Stimulated activated CD4-positive, alpha-beta T cell treated with anti-CD3 and anti-CD28 coated beads, Interleukin-12 subunit alpha, Interleukin-12 subunit beta, amount 100 ng/mL, for 4 hours (primary cell): Measurements from ENCODE around the gene SLC5A11.

ENCODE experiments used
- DNase-seq: peaks from one replicate; pipeline ENCODE4 v3.0.0-alpha.2; 2020

The SLC5A11 gene

DNA sequence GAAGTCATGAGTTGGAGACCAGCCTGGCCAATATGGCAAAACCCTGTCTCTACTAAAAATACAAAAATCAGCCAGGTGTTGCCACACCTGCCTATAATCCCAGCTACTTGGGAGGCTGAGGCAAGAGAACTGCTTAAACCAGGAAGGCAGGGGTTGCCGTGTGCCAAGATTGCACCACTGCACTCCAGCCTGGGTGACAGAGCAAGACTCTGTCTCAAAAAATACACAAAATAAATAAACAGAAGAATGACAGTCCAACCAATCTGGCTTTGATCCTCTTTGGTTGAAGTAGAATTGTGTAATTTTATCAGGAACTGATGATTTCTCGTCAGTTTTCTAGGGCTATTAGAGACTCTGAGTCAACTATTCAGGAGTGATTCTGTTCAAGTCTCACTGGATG, 79.4 kb downstream of the SLC5A11 start:
- no peak for DNase-seq

DNA sequence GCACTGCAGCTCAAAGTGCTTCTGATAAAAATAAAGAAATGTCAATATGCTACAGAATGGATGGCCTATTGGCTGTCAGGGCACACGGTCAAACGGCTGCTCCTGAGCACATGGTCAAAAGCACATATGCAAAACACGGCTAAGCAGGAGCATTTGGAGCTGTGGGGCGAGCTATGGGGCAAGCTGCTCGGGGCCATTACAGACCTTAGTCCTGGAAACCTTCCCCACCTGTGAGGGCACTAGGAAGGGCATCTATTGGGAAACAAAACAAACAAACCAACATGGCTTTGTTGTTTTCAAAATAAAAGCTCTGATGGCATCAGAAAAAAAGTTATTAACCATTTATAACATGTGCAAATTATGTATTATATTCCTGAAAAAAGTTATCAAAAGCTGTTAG, 83.6 kb downstream of the SLC5A11 start:
- DNase-seq: no peak

DNA sequence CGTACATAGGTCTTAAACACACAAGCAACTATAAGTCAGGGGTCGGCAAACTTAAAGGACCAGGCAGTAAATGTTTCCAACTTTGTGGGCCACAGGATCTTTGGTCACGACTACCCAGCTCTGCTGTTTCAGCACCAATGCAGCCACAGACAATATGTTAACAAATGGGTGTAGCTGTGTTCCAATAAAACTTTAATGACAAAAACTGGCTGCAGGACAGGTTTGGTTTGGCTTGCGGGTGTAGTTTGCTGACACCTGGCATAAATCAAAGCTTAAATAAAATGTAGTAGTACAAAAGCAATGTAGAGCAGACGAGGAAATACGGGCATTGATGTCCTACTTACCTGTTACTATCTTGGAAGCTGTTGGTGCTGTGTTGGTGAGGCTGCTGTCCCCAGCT, 84.7 kb downstream of the SLC5A11 start:
- no peak for DNase-seq

DNA sequence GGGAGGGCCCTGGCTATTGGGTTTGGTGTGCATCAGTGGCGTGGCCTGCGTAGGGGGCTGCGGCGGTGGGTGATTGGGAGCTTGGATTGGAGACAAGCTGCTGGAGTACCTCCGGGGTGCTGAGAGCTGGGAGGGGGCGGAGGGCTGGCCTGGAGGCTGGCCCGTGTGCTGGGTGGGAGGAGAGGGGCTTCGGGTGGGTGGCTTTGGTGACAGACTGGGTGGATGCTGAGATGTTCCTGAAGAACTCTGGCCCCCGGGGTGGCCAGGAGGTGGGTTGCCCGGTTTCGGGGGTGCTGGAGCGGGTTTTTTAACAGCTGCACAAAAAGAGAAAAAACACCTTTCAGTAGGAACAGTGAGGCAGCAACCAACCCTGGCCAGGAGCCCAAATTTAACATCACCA, 85.3 kb downstream of the SLC5A11 start:
- DNase-seq: no peak

DNA sequence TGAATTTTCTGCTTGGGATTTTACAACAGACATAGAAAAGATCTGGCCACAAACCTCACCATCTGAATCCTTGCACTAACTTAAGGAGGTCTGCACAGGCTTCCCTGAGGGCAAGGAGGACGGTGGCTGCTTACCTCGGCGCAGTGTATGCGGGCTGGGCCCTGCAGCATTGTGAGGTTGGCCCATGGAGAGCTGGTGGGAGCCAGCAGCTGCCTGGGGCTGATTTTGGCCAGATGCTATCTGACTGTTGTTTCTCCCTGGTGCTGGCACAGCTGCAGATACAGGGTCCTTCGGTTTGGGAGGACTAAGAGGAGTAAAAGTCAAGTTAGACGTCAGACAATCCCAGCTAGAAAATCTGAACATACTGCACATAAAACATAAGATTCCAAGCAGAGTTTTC, 89.6 kb downstream of the SLC5A11 start:
- DNase-seq: no peak

DNA sequence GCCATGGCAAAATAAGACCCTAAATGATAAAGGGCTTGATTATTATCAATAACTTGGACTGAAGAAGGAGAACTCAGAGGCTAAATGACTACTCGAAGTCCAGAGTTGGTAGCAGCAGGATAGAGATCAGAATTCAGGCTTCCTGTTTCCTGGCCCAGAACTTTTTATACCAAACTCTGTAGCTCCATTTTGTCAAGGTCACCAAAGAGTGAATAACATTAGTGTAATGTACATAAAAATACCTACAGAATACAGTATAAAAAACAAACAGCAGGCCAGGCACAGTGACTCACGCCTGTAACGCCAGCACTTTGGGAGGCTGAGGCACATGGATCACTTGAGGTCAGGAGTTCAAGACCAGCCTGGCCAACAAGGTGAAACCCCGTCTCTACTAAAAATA, 90.4 kb downstream of the SLC5A11 start:
- no peak for DNase-seq

DNA sequence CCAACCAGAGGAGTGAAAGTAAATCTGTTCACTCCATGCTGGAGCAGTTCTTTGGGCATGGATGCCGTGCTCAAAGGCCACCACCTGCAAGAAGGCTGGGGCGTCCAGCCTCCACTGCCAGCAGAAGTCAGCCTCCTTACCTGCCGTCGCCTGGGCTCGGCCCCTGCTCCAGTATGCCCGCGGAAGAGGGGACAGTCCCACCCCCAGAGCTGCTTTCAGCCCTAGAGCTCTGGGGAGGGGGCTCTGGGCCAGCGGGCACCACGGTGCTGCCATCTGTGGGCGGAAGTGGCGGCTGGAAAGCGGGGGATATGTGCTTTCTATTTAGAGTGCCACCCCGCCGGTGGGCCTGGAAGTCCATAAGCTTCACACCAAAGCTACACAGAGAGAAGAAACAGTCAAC, 93.5 kb downstream of the SLC5A11 start:
- no peak for DNase-seq

DNA sequence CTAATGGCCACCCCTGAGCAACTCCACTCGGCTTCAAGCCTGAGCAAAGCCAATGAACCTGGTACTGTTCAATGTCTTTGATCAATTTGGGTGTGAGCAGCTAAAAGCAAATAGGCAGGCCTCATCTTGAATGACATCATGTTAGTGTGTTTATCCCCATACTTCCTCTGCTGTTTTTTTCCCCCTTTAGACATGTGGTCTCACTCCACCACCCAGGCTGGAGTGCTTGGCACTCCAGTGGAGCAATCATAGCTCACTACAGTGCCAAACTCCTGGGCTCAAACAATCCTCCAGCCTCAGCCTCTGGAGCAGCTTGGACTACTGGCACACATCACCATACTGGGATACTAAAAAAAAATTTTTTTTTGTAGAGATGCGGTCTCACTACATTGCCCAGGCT, 94.0 kb downstream of the SLC5A11 start:
- DNase-seq: no peak

DNA sequence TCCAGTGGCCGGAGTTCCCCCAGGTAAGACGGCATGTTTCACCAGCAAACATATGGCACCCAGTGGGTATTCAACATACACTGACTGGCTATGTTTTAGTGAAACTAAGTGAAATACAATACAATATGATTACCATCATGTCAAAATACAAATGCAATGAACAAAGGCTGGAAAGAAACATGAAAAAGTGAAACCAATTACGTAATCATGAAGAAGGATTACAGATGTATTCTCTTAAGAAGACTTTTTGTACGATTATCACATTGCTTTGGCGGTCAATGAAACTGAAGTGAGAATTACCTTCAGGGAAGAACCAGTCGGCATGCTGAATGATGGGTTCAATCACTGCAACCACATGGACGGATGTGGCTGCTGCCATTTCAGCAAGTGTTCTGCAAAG, 97.7 kb downstream of the SLC5A11 start:
- DNase-seq: no peak

DNA sequence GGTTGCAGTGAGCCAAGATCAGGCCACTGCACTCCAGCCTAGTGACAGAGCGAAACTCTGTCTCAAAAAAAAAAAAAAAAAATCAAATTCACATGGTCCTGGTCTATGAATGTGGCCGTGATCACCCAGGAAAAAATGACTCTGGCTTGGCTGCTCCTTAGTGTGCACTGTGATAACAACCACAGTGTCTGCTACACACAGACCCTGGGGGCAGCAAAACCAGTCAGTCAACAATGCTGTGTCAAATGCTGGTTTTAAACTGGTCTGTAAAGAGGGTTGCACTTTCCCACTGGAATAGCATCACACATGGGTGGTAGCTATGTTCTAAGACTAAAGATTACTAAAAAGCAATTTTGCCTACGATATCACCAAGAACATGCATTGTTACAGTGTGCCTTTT, 98.4 kb downstream of the SLC5A11 start:
- DNase-seq: no peak

DNA sequence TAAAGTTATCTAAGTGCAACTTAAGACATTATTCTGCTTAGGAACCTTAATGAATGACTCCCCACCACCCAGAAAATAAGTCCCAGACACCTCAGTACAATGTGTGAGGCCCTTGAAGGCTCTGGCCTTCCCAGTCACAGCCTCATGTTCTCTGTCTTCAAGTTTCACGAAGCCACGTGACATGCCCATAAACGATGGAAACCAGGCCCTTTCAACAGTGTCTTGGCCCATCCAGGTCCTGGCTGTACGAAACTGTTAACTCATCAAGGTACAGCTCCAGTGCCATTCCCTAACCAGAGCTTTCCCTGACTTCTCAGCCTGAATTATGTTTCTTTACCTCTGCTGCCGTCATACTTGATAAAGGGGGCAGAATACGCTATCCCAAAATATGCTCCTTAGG, 100.4 kb downstream of the SLC5A11 start:
- DNase-seq: no peak

DNA sequence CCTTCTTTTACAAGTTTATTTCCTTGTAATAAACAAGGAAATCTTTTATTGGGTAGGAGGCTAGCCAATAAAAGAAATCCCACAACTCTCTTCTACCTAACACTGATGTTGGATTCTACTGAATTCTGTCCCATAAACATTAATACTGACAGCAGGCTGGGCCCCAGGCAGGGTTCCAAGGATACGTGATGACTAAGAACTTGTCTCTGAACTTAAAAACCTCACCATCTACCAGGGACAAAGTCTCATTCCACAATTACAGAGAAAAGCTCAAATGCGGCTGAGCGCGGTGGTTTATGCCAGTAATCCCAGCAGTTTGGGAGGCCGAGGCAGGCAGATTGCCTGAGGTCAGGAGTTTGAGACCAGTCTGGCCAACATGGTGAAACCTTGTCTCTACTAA, 104.5 kb downstream of the SLC5A11 start:
- DNase-seq: no peak

DNA sequence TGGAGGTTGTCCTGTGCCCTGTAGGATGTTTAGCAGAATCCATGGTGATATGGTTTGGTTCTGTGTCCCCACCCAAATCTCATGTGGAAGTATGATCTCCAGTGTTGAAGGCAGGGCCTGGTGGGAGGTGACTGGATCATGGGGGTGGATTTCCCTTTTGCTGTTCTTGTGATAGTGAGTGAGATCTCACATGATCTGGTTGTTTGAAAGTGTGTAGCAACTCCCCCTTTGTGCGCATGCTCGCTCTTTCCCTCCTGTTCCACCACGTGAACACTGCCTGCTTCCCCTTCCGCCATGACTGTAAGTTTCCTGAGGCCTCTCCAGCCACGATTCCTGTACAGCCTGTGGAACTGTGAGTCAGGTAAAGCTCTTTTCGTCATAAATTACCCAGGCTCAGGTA, 107.5 kb downstream of the SLC5A11 start:
- no peak for DNase-seq

DNA sequence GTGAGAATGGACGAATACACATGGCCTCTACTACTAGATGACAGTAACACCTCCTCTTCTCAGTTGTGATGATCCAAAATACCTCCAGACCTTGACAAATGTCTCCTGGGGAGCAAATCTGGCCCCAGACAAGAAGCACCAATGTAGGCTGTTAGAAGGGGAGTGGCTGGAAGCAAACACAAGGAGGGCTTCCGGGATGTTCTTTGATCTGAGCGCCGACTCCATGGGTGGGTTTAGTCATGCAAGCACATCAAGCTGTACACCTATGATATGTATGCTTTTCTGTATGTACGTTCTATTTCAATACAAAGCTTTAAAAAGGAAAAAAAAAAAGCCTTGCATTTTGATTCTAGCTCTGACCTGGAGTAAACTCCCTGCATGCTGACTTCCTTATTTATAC, 108.0 kb downstream of the SLC5A11 start:
- no peak for DNase-seq

DNA sequence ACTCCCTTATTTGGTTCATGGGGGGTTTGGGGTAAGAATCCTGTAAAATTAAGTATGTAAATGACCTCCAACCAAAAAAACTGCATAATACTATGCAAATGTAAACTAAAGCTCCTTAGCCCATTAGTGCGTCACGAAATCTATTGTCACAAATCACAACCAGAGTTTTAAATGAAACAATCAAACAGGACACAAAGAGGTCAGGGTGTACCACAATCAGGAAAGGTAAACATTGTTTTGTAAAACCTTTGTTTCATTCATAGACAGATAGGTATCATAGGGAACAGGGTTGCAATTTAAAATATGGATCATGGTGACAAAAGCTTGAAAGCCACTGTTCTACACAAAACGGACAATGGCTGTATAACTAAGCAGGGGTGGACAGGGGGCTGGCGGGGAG, 108.4 kb downstream of the SLC5A11 start:
- no peak for DNase-seq

DNA sequence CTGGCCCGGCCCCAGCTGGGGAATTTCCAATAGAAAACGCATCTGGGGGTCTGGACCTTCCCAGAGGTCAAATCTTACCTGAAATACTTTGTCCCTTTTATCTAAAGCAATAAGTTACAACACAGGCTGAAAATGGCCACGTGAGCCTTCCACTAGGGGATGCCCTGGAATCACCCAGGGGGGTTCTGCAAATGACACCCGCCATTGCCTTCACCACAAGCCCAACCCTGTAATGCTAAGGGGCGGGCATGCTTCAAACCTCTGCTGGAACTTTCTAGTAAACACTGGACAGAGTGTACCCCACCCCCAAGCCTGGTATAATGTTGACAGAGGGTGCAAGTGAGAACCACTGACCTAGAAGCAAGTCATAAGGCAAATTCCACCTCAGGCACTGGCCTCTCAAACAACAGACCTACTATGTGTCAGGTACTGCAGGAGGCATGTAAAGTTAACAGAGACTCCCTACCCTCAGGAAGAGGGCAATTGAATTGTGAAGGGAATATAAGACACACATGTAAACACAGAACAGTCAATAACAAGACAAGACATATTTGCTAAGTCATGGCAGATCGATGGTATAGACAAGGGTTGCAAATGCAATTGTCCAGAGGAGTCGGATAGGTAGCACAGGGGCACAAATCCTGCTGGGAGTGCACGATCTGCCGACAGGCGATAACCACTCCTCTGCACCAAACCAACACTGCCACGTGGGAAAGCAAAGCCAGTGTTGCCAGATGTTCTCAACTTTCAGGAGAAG, 110.4 kb downstream of the SLC5A11 start:
- DNase-seq: no peak

DNA sequence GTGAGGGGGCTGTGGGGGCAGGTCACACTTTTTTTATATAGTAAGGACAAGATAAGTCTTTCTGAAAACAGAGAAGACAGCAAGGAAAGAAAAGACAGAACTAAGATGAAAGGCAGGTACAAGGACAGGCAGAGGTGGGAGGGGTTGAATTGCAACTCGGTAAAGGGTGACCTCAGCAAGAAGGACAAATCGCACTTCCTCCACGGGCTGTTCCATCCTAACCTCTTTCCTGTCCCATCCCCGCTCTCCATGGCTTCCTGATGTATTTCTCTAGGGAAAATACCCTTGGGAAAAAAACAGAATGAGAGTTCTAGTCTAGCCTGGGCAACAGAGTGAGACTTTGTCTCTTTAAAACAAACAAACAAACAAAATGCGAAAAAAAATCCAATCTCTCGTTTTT, 112.1 kb downstream of the SLC5A11 start:
- no peak for DNase-seq
